ENCODE measurements around the gene MAD1L1.

MAD1L1 gene

DNA sequence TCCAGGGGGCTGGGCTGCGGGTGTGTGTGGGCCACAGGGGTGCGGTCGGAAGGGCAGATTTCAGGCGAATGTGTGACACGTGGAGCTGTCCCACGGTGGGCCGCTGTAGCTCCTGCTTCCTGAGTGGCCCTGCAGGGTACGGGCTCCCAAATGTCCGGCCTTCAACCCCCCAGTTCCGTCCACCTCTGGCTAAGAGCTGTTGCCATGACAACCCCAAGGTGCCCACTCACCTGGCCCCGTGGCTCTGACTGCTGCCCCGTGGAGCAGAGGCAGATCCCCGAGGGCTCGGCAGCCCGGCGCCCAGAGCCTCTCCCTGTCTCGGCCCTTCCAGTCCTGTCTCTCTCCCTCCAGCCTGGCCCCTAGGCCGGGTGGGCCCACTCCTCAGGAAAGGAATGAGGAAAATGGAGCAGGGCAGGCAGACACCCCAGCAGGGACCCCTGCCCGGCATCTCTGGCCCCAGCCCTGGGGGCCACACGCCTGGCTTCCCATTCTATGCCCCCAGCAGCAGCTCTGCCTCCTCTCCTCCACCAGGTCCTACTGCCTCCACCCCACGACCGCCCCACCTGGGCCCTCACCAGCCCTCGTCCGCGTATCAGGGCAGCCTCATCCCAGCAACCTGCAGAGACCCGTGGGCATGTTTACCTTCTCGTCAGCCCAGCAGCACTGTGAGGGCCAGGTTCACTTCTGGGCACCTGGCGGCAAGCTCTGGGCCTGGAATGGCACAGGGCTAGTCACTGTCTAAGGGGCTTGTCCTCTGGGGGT lies 347.1 kb downstream of the MAD1L1 start:
- DNase-seq (ENCODE audit: low spot score) (peak; percentile 54), ATAC-seq (ENCODE audit: low read depth) (no peak; the same call in 2 of the 3 replicates)
- H3K4me3 ChIP-seq (ENCODE audit: severe bottlenecking), result no peak overlapping the region
- H3K27ac ChIP-seq (ENCODE audit: poor library complexity, severe bottlenecking), result peak overlapping the region; percentile 33
- no peaks in the 10 kb centered on the region for H3K9me3 ChIP-seq (ENCODE audit: severe bottlenecking)
- H3K4me1 ChIP-seq (ENCODE audit: insufficient read depth, poor library complexity, severe bottlenecking), result peaks cover 26% of the 10 kb centered on the region
- TF ChIP-seq, protein P1, sequence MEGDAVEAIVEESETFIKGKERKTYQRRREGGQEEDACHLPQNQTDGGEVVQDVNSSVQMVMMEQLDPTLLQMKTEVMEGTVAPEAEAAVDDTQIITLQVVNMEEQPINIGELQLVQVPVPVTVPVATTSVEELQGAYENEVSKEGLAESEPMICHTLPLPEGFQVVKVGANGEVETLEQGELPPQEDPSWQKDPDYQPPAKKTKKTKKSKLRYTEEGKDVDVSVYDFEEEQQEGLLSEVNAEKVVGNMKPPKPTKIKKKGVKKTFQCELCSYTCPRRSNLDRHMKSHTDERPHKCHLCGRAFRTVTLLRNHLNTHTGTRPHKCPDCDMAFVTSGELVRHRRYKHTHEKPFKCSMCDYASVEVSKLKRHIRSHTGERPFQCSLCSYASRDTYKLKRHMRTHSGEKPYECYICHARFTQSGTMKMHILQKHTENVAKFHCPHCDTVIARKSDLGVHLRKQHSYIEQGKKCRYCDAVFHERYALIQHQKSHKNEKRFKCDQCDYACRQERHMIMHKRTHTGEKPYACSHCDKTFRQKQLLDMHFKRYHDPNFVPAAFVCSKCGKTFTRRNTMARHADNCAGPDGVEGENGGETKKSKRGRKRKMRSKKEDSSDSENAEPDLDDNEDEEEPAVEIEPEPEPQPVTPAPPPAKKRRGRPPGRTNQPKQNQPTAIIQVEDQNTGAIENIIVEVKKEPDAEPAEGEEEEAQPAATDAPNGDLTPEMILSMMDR (IDR thresholded peaks at IDR 0.05; ENCODE audit: poor library complexity, severe bottlenecking), result no peak
- H3K27me3 ChIP-seq (ENCODE audit: insufficient read depth, poor library complexity, severe bottlenecking), result no peaks in the 10 kb centered on the region
- H3K36me3 ChIP-seq (ENCODE audit: low read depth), result no peaks in the 10 kb centered on the region

DNA sequence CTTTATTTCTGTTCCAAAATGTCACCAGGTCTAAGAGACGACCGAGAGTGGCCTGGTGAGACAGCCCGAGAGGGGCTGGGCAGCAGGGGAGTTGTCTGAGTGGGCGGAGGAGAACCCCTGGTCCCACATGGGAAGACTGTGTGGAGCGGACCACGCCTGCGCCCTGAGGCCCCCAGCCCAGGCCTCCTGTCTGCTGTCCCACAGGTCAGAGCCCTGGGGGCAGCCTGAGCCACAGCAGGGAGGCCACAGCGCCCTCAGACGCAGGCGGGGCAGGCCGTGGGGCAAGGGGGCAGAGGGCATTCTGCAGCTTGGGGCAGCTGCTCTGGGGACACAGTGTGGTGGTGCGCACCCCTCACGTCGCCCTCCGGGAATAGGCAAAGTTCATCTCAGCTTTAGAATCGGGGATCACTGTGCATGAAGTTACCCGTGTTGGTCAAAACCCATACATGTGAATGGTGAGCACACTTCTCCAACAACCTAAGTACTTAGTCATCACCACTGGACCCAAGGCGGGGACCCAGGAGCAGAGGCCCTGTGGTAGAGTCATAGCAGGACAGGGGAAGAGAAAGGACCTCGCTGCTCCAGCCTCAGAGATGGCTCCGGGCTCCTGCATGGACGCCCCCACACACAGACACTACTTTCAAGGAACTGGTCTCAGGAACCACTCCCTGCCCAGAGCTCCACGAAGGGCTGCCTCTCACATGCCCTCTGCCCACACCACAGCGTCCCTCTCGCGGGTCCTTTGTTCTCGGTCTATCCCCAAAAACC lies 348.0 kb downstream of the MAD1L1 start:
- no peaks in the 10 kb centered on the region for H3K9me3 ChIP-seq (ENCODE audit: severe bottlenecking)
- peaks cover 26% of the 10 kb centered on the region for H3K4me1 ChIP-seq (ENCODE audit: insufficient read depth, poor library complexity, severe bottlenecking)
- TF ChIP-seq, protein P1 (IDR thresholded peaks at IDR 0.05; ENCODE audit: poor library complexity, severe bottlenecking), result no peak
- ATAC-seq (ENCODE audit: low read depth), result no peak
- H3K27me3 ChIP-seq (ENCODE audit: insufficient read depth, poor library complexity, severe bottlenecking), result no peaks in the 10 kb centered on the region
- DNase-seq (ENCODE audit: low spot score), result peak; percentile 52
- H3K27ac ChIP-seq (ENCODE audit: poor library complexity, severe bottlenecking), result no peak overlapping the region
- H3K36me3 ChIP-seq (ENCODE audit: low read depth), result no peaks in the 10 kb centered on the region
- H3K4me3 ChIP-seq (ENCODE audit: severe bottlenecking), result no peak overlapping the region

DNA sequence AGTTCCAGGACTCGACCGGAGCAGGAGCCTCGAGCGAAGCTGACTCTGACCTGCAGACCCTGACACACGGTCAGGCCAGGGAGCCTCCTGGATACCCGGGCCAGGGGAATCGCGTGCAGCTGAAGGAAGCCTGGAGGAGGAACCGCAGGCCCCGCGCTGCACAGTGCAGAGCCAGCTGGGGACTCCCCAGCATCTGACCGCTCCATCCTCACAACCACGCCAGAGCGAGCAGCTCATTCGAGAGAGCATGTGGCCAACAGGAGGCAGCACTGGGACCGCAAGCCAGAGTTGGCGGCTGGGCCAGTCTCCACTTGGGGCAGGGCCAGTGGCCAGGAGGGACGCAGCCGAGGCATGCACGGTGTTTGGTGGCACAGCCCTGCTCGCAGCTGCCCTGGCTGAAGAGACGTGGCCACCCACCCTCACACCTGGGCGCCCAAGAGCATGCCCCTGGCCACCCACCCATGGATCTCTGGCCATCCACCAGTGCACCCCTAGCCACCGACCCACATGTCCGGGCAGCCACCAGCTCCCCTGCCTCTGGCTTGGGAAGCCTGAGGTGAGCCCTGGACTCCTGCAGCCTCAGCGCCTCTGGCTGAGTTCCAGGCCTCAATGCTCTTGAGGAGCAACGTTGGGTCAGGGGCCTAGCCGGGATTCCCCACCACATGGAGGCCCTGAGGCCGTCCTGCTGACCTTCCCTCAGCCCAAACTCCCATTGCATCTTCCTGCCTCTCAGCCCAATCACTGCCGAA lies 348.7 kb downstream of the MAD1L1 start:
- Histone ChIP-seq H3K9me3 (ENCODE audit: severe bottlenecking) (no peaks in the 10 kb centered on the region), H3K27me3 (ENCODE audit: insufficient read depth, poor library complexity, severe bottlenecking) (no peaks in the 10 kb centered on the region), H3K4me3 (ENCODE audit: severe bottlenecking) (no peak overlapping the region), H3K4me1 (ENCODE audit: insufficient read depth, poor library complexity, severe bottlenecking) (peaks cover 26% of the 10 kb centered on the region), H3K36me3 (ENCODE audit: low read depth) (no peaks in the 10 kb centered on the region), H3K27ac (ENCODE audit: poor library complexity, severe bottlenecking) (peak overlapping the region; percentile 50)
- TF ChIP-seq, protein P1 (IDR thresholded peaks at IDR 0.05; ENCODE audit: poor library complexity, severe bottlenecking), result no peak
- ATAC-seq (ENCODE audit: low read depth), result no peak
- peak; percentile 51 for DNase-seq (ENCODE audit: low spot score)

DNA sequence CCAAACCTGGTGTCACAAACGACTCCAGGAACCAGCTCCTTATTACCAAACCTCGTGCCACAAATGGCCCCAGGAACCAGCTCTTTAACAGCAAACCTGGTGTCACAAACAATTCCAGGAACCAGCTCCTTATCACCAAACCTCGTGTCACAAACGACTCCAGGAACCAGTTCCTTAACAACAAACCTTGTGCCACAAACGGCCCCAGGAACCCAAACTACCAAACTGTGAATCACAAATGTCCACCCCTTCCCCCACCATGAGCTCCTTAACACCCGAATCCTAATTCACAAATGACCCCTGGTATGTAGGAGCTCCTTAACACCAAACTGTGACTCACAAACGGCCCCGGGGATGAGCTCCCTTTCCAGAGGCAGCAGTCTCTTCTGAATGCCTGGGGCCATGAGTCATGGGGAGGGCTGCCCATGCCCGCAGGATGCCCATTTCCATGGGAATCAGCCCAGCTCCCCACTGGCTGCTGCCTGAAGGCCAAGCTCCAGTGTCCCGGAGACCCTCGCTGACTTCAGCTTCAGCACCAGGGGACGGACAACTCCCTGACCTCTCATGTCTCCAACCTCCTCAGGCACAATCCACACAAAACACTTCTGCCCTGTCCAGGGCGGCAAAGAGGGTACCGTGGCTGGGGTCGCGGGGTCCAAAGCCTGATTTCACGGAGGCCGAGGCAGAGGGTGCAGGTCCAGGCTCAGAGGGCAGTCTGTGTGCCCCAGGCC lies 349.5 kb downstream of the MAD1L1 start:
- H3K4me1 ChIP-seq (ENCODE audit: insufficient read depth, poor library complexity, severe bottlenecking), result peaks cover 26% of the 10 kb centered on the region
- H3K27me3 ChIP-seq (ENCODE audit: insufficient read depth, poor library complexity, severe bottlenecking), result no peaks in the 10 kb centered on the region
- ATAC-seq (ENCODE audit: low read depth) (peak; percentile 92), DNase-seq (ENCODE audit: low spot score) (peak; percentile 91)
- TF ChIP-seq, protein P1 (IDR thresholded peaks at IDR 0.05; ENCODE audit: poor library complexity, severe bottlenecking), result no peak
- H3K9me3 ChIP-seq (ENCODE audit: severe bottlenecking), result no peaks in the 10 kb centered on the region
- no peaks in the 10 kb centered on the region for H3K36me3 ChIP-seq (ENCODE audit: low read depth)
- H3K27ac ChIP-seq (ENCODE audit: poor library complexity, severe bottlenecking), result peak overlapping the region; percentile 50
- H3K4me3 ChIP-seq (ENCODE audit: severe bottlenecking), result no peak overlapping the region

Data from RWPE2 (cell line).